B cell (primary cell): ENCODE measurements around the gene LBHD1.

ENCODE experiments used
- CTCF ChIP-seq: fragments of 200-600 bp; IDR thresholded peaks from one replicate; pipeline ENCODE4 v1.8.0; 2022; ENCODE audit warnings: antibody characterized with exemption, mild to moderate bottlenecking
- EZH2 ChIP-seq: IDR thresholded peaks from 2 replicates; pipeline ENCODE4 v1.6.1; 2012; ENCODE audit warnings: borderline replicate concordance, low read depth, mild to moderate bottlenecking, moderate library complexity, low read length; ENCODE audit not compliant: insufficient read depth, poor library complexity, severe bottlenecking

- no peak for TF ChIP-seq CTCF
- TF ChIP-seq EZH2: no peak
Measured at GRCh38 chr11:62716816-62717215, 44.7 kb upstream of the LBHD1 start.
